Hematopoietic multipotent progenitor cell treated with erythropoietin and hydrocortisone succinate and interleukin-3 and kit ligand, for 15 days (in vitro differentiated cells): ENCODE data around the gene SPTBN5.
A peak's percentile ranks its signal among the peaks of the same experiment; 100 is the strongest.
"Not testable (repeated sequence)": the region's sequence is repeated elsewhere in the genome, so short reads cannot be mapped to it uniquely, and the experiment has no call there.

ENCODE experiments used
- DNase-seq: peaks from one replicate; pipeline ENCODE4 v3.0.0-alpha.2; 2015; ENCODE audit warnings: low spot score

SPTBN5 gene

DNA sequence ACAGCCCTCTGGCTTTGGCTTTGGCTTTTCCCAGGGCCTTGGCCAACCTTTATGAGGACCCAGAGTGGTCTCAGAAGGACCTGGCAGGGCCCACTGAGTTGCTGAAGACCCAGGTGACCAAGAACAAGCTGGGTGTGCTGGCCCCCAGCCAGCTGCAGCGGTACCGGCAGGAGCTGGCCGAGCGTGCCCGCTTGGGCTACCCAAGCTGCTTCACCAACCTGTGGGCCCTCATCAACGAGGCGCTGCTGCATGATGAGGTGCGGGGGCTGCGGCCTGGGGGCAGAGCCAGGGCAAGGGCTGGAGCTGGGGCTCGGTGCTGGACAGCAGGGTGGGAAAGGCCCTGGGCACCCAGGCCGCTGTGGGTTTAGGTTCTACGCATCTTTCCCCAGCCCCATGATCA lies 49.0 kb downstream of the SPTBN5 start:
- no peak for DNase-seq

DNA sequence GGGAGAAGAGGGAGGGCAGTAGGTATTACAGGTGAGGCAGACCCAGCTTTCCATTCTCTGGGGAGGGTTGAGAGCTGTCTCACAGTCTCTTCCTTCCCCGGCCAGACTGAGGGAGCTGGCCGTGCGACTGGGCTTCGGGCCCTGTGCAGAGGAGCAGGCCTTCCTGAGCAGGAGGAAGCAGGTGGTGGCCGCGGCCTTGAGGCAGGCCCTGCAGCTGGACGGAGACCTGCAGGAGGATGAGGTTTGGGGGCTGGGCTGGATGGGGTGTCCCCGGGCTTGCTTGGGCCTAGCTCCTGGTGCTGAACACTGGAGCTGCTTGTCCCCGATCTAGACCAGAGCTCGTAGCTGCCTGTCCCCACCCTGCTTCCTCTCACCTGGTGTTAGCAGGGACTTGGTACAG lies 50.3 kb downstream of the SPTBN5 start:
- no peak for DNase-seq

GRCh38 chr15:41842229-41842628 lies 51.6 kb downstream of the SPTBN5 start:
- DNase-seq = no peak

DNA sequence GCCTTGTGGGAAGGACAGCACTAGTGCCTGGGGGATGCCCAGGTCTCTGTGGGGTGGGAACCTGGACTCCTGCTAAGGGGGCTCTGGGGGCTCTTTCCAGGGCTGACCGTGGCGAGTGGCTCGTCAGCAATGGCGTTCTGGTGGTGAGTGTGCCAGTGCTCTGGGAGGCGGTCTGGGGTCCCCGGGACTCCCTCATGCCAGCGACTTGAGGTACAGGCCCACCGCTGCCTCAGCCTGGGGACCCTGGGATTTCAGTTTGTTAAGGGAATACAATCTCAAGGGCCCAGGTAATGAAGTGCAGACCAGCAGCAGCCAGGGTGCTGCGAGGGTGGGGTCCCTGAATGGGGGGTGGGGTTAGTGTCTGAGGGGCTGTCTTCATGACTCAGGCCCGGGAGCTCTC lies 52.7 kb downstream of the SPTBN5 start:
- DNase-seq = no peak

DNA sequence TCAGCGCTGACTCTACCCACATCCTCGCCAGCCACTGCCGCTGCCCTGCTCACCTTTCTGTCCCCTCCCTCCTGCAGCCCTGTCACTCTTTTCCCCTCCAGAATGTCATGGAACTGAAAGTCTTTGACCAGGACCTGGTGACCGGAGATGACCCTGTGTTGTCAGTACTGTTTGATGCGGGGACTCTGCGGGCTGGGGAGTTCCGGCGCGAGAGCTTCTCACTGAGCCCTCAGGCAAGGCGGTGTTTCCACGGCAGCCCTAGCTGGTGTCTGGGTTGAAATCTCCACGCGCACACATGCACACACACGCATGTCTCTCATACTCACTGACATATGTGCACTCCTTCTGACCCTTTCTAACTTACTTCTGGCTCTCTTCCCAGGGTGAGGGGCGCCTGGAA lies 53.2 kb downstream of the SPTBN5 start:
- DNase-seq = no peak

DNA sequence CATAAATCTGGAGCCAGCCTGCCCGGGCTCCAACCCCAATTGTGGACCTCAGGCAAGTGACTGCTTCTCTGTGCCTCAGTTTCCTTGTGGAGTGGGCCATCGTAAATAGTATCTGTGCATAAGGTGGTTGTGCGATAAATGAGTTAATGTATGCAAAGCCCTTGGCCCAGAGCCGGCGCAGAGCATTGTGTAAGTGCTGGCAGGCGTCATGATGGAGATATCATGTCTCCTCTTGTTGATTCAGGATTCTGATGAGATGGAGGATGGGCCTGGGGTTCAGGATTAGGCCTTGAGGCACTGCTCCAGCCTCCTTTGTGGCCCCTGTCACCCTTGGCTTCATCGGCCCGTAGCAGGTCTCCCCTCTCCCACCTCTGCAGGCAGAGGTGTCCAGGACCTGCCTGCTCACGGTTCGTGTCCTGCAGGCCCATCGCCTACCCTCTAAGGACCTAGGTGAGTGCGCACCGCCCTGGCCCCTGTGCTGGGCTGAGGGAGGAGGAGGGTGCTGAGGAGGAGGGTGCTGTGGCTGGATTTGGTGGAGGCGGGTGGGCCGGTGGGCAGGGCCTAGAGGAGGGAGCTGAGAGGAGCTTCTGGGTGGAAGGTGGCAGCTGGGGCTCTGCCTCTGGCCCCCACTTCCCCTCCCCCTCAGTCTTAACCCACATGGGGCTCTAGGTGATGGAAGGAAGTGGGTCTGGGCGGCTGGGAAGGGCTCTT lies 53.9 kb downstream of the SPTBN5 start:
- no peak for DNase-seq

DNA sequence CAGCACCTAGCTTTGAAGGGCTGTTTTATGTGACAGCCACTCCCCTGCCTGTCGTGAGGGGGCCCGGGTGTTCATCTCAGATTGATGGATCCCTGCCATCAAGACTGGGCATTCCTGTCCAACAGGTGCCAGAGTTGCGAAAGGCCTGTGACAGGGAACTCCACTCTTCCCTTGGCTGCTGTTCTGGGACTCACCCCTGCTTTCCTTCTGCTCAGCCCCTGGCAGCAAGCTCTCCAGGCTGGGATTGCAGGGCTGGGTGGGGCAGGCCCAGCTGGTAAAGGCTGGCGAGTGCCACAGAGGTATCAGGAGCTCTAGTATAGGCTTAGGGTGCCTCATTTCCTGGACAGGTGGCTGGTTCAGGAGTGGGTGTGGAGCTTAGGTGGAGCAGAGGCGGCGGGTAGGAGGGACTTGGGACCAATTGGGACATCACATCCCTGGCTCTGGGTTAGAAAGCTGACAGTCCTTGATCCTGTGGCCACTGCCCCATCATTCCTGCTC lies 55.4 kb downstream of the SPTBN5 start, which contains the start of gene PLA2G4B:
PLA2G4B (plus strand) TSS at position 448 of the 498 bp plus-strand sequence. CDS start 67 bp downstream, outside the sequence.
- no peak for DNase-seq

DNA sequence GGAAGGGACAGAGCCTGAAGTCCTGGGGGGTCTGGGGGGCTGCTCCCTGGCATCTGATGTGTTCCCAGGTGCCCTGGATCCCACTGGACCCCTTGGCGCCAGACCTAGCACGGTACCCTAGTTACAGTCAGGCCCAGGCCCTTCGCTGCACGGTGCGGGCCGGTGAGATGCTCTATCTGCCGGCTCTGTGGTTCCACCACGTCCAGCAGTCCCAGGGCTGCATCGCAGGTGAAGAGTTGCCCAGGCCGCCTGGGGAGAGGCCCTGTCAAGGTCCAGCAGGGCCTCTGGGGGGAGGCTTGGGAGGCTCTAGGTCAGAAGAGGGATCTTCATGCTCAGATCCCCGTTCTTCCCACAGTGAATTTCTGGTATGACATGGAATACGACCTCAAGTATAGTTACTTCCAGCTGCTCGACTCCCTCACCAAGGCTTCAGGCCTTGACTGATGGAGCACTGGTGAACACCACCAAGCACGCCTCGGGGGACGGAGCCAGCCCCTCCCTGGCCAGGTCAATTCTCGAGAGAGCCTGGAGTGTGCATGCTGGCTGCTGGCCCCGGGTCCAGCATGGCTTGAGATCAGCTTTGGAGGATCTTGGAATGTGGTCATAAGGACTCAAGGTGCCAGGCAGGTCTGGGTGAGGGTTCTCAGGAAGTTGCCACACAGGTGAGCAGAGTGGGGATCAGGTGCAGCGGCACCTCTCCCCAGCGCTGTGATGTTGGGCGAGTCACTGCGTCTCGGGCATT lies 57.0 kb downstream of the SPTBN5 start:
- DNase-seq = no peak

DNA sequence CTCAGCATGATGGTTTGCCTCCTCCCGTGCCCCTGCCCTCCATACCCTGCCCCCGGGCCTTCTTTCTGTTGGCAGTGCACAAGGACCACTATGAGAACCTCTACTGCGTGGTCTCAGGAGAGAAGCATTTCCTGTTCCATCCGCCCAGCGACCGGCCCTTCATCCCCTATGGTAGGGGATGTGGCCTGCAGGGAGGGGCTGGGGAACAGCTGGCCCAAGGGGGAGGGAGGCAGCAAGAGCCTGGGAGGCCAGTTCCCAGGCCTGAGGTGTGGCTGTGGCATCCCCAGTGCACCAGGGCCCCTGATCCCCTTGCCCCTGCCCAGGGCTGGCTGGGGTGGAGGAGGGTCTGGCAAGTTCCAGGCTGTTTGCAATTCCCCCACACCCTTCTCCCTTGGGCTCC lies 57.8 kb downstream of the SPTBN5 start:
- no peak for DNase-seq

DNA sequence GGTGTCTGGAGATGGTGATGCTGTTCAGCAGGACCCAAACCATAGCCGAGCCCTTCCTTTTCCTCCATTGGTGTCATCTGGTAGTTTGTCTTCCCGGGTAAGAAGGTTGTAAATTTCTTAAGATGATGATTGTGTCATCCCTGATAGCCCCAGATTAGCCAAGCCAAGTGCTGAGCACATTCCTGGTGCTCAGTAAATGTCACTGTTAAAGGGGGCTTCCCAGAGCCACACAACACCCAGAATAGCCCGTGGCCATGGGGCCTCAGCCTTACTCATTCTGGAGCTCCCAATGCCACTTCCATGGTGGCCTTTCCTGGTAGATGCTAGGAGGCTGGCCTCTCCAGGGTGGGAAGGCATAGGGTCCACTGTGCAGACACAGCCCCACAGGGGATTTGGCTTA lies 59.8 kb downstream of the SPTBN5 start:
- DNase-seq = no peak

GRCh38 chr15:41832875-41833274 lies 61.0 kb downstream of the SPTBN5 start:
- DNase-seq = no peak

DNA sequence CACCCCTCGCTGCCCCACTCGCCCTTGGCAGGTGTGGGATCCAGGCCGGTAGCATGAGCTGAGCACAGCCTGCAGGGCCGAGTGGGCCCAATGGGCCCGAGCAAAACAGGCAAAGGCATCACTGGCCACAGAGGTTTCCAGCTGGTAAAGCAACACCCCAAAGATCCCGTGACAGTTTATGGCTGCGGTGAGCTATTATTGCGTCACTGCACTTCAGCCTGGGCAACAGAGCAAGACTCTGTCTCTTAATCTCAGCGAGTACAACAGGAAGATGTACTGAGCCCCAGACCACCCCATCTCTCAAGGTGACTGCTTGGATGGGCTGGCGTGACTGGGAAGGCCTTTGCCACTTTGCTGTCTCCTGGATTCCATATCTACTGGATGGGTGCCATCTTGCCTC lies 61.6 kb downstream of the SPTBN5 start:
- no peak for DNase-seq

DNA sequence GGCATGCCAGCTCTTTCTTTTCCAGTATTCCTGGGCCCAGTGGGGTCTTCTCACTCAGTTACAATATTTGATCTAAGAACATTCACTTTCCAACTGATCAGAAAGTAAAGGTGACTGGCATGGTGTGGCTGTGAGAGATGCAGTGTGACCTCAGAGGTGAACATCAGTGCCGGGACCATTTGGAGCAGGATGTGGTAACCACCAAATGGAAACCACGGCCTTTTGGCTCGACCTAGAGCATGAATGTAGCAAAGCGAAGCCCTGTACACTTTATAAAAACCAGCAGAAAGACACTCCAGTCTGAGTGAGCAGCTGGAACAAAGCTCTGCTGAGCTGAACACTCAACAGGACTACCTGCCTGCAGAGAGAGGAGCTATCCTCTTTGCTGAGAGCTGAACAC lies 62.6 kb downstream of the SPTBN5 start:
- not testable (repeated sequence) for DNase-seq

GRCh38 chr15:41829959-41830646 lies 63.8 kb downstream of the SPTBN5 start:
- DNase-seq = no peak

DNA sequence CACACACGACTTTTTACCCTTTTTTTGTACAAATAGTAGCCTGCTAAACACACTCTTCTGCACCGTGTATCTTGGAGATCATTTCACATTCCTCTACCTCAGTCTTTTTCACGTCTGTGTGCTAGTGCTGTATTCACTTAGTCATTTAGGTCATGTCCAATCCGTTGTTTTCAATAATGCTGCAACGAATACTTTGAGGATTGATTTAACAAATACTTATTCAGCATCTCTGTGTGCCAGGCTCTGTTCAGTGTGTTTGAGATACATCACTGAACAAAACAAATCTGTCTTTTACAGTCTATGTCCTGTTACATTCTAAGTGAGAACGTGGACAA lies 65.1 kb downstream of the SPTBN5 start:
- no peak for DNase-seq

DNA sequence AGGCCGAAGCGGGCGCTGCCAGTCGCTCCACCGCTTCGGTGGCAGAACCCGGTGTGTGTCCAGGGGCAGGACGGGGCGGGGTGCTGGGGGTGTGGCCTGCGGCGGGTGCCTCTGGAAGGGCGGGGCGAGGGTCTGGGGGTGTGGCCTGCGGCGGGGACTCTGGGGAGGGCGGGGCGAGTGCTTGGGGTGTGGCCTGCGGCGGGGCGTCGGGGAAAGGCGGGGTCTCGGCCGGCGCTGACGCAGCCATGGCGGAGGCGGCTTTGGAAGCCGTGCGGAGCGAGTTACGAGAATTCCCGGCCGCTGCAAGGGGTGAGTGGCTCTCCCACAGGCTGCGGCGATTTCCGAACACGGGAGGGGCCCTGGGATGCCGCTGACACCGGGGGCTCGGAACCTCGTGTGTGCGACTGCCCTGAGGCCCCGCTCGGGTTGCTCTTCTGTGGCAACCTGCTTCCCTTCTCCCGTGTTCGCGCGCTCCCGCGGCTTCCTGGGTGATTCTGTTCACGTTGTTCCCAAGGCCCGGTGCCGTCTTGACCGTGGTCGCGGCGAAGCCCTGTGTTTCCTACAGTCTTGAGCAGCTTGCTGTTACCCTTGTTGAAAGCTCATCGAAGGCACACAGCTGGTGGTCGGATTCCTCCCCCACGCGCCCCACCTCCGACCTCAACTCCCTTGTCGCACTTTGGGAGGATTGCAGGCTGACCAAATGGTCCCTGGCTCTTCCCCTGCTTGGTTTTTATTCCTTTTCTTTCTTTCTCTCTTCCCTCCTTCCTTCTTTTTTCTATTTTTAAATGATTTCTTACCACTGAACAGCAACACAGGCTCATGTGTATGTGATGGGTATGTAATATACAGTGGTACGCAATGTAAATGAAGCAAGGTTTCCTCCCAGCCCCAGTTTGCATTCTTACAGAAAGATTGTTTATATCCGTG lies 65.7 kb downstream of the SPTBN5 start, which contains the start of gene JMJD7:
JMJD7 (plus strand) TSS at position 213 of the 927 bp plus-strand sequence; CDS start at position 246, 33 bp downstream.
- DNase-seq = peak; percentile 93

DNA sequence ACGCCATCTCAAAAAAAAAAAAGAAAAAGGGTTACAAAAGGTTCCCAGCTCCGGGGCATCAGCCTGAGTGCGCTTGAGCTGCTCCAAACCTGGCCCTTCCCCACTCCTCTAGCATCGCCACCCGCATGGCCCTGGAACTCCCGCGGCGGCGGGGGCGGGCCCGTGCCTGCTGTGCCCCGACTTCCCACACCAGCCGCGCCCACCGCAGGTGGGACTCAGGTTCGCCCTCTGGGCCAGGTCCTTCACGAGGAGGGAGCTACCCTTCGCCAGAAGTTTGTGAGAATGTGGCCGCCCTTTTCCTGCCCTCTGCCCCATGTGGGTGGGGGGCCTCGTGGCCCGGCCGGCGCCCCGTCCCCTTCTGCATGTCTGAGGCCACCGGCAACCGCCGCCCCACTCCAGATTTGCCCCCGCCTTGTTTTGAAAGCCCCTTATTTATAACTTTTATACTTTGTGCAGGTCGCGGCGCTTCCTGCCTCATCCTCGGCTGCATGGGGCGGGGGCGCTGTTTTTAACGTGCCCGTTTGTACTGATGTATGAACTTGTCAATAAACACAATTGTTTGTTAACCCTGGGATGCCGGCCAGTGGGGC lies 66.5 kb downstream of the SPTBN5 start:
- no peak for DNase-seq

GRCh38 chr15:41825572-41826535 lies 68.0 kb downstream of the SPTBN5 start:
- no peak for DNase-seq

- no peak for DNase-seq
These were observed 68.7 kb downstream of the SPTBN5 start for GRCh38 chr15:41825145-41825544.
